Iris pigment epithelial cell (primary cell): ENCODE measurements around the gene DNAAF1.
A peak's percentile ranks its signal among the peaks of the same experiment; 100 is the strongest.

ENCODE experiments used
- DNase-seq: peaks from one replicate; pipeline ENCODE4 v3.0.0-alpha.2; 2011; ENCODE audit warnings: low read depth

Gene DNAAF1

DNA sequence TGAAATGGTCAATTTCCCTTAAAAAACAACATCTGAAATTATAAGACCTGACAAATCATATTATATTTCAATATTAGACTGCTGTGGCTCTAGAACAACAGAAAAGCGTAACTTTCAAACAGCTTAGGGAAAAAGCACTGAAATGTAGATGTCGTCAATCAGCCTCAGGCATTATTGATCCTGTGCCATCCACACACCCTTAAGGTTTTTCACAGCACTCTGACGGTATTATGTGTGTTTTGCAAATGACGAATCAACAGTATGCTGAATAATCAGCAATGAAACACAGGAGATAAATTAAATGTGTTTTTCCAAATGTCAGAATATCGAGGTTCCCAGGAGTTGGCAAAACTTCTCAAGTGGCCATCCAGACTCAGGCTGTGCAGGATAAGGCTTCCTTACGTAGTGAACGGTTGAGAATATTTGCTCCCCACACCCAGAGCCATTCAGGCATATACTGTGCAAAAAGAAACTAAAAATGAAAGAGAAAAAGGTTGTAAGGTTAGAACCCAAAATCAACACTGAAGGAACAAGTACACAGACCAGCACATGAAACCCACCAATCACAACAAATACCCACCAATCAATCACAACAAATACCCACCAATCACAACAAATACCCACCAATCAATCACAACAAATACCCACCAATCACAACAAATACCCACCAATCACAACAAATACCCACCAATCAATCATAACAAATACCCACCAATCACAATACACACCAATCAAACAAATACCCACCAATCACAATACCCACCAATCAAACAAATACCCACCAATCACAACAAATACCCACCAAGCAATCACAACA is 20.6 kb upstream of the DNAAF1 start:
- DNase-seq = no peak

DNA sequence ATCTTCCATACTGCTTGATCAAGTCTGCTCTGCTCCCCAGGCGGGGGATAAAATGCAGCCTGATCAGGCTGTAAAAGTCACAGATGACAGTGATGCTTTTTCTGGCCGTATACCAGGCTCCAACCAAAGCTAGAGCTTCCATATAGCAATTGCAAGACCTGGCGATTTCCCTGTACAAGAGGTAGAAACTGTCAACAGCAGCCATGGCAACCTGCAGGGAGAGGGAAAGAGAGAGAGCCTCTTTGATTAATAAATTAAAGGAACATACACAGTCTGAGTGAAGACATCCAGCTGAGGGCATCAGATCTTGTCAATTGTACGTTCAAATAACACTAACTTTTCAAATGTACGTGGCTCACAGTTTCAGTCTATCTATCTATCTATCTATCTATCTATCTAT is 14.0 kb upstream of the DNAAF1 start:
- no peak for DNase-seq

GRCh38 chr16:84132527-84133285 is 12.4 kb upstream of the DNAAF1 start:
- DNase-seq = peak; percentile 30

DNA sequence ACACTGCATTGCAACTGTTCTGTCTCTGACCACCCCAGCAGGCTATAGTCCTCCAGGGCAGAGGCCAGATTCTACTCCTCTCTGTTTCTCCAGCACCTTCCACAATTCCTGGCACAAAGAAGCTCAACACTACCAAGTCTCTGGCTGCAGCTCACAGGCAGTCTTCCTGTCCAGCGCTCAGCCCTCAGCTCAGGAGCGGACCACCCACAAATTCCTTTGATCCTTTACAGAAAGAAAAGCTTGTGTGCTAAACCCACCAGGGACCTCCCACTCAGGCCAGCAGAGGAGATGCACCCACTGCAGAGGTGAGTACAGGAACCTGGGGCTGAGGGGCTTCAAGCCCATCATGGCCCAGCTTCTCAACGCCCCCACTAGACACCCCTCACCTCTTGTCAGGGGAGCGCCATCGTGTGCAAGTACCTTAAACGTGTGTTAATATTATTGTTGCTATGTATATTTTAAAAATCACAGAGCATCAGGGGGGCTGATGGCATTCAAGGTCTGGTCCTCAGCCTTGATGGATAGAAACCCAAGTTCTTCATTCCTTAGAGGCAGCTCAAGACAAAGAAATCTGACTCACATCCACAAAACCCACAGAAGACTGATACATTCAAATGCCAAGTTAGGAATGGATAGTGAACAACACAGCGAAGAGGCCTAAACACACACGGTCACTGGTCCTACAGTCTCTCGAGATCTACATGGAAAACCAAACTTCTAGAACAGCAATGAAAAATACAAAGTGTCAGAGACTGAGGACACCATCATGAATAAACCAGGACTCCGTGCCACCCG is 8.6 kb upstream of the DNAAF1 start:
- peak; percentile 29 for DNase-seq

DNA sequence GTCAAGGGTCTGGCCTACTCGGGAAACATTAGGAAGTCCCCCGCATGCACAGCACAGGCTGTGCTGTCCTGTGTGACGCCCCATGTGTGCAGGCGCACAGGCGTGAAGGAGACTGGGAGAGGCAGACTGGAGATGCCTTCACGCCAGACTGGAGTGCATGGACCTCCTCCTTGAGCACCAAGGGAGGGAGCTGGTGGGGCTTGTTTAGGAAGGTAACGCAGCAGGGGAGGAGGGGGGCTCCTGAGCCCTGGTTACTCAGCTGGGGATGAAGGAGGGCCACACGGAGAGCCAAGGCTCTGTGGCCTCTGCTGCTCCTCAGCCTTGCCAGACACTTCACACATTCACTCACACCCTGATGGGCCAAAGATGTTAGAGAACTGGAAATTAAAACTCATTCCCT is 7.8 kb upstream of the DNAAF1 start:
- no peak for DNase-seq

- DNase-seq = no peak
Measured at GRCh38 chr16:84137769-84138357, 7.2 kb upstream of the DNAAF1 start.

DNA sequence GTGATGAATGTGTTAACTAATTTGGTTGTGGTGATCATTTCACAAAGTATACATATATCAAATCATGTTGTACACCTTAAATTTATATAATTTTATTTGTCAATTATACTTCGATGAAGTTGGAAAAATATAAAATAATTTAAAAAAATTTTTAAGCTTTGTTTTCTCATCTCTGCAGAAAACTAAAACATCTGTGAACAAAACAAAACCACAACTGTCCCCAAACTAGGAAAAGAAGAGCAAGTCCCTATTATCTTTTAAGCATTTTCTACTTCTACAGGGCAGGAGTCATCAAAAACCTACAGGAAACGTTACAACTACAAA is 6.6 kb upstream of the DNAAF1 start:
- no peak for DNase-seq

DNA sequence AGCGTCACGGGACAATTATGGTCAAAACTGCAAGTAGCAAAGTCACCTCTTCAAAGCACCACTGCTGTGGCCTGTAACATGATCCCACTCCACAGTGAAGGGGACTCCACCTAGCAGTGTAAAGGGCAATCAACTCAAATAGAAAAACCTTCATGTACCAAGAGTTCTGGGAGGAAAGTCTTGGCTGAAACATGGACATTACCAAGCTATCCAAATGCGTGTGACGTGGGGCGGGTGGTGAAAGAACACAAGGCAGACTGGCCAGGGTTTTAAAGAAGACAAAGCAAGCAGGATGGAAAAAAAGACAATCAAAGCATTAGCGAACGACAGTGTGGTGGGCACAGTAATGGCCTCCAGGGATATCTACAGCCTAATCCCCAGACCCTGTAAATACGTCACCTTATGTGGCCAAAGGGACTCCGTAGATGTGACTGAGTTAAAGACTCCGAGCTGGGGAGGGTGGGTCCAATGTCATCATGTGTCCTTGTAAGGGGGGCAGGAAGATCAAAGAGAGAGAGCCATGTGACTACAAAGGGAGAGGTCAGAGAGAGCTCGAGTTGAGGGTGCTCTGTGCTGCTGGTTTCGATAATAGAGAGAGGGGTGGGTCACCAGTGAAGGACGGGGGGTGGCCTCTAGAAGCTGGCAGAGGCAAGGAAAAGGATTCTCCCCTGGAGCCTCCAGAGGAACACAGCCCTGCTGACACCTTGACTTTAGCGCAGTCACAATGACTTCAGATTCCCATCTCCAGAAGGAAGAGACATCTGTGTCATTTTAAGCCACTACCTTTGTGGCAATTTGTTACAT is 6.1 kb upstream of the DNAAF1 start:
- peak; percentile 57 for DNase-seq

DNA sequence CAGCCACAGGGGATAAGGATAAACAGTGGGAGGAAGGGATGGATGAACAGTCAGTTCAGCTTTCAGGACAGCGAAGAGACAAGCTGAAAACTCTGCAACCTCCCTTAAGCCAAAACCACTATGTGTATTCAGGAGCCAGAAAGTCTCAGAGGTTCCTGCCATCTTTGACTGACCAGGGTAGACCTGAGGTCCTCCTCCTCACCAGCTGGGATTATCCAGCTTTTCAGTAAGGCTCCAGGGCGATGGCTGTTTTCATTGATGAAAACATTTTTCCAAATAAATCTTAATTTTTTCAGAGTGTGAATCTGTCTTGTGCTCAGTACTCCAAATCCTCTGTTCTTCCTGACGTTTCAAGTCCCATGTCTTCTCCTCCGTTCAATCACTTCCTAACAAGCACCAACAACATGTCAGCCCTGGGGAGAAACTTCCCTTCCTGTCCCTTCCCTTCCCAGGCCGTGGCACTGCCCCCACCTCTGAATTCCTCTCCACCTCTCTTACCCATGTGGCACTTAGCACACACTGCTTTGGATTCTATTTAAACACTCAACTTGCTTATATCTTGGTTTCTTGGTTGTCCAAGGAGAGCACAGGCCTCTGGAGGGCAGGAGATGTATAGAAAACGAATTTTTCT is 5.4 kb upstream of the DNAAF1 start:
- no peak for DNase-seq

DNA sequence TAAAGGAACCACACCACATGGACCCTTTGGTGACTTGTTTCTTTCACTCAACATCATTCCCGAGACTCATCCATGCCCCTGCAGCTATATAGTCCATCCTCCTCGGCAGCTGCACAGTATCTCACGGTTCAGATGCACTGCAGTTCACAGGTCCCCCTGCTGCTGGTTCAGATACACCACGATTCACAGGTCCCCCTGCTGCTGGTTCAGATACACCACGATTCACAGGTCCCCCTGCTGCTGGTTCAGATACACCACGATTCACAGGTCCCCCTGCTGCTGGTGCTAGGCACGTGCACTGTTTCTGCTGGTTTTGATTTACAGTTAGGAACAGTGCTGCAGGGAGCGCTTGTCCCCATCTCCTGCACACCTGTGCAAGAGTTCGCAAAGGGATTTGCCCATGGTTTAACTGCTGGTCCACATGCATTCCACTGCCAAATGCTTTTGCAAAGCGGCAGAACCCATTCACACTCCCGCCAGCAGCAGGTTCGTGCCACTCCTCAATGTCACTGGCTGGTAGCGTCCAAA is 3.9 kb upstream of the DNAAF1 start:
- no peak for DNase-seq

DNA sequence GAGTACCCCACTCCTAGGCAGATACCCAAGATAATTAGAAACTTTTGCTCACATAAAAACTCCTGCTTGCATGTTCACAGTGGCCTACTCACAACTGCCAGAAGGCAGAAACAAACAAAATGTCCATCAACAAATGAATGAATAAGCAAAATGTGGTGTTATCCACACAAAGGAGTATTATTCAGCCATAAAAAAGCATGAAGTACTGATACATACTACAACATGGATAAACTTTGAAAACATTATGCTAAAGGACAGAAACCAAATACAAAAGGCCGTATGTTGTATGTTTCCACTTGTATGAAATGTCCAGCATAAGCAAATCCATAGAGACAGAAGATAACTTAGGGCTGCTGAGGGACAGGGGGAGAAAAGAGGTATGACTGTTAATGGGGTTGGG is 2.0 kb upstream of the DNAAF1 start:
- DNase-seq = no peak

DNA sequence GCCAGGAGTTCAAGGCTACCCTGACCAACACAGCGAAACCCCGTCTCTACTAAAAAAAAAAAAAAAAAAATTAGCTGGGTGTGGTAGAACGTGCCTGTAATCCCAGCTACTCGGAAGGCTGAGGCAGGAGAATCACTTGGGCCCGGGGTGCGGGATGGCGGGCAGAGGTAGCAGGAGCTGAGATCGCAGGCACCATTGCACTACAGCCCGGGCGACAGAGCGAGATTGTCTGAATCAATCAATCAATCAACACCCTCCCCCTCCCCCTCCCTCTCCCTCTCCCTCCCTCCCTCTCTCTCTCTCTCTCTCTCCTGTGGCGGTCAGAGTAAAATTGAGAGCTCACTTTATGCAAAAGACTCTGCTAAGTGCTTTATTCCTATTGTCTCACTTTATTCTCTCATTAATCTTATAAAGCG is 1.3 kb upstream of the DNAAF1 start:
- no peak for DNase-seq

- DNase-seq = no peak
Measured at GRCh38 chr16:84144209-84144858, 774 bp upstream of the DNAAF1 start.

DNA sequence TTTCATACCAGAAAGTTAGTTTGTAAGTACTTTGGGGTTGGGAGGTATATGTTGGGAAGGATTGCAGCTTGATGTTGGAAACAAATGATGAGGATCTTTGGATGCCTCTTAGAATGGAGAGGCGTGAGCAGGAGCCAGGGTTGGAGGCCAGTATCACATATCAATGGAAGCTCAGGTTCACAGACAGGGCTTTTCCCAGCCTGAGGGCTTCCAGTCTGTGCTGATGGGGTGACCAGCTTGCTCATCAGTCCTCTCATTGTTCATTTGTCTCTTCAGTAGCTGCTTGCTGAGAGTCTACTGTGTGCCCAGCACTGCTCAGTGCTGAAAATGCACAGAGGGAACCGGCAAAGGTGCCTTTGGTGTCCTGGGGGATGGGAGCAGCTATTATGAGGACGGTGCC is 5.8 kb downstream of the DNAAF1 start:
- DNase-seq = no peak

DNA sequence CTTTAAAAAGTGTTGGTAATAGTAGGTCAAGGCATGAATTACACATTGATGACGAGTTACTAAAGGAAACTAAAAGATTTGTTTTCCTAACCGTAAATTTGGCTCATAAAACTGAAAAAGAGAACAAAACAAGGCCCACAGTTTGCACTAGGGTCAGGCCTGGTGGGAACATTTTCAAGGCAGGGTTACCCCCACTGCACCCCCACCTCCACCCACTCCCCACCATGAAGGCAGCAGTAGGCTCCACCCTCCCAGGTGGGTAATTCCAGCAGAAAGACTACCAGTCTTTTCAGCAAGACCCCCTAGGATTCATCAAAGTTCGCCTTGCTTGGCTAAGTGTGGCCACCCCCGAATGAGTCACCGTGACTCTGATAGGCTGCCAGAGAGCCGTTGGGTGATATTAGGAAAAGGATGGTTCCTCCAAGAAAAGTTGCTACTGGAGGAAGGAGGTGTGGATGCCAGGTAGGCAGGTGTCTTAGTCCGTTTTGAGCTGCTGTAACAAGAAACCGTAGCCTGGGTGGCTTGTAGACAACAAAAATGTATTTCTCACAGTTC is 8.6 kb downstream of the DNAAF1 start:
- no peak for DNase-seq

GRCh38 chr16:84155226-84155625 is 10.1 kb downstream of the DNAAF1 start:
- no peak for DNase-seq

- DNase-seq = no peak
Measured at GRCh38 chr16:84155771-84156170, 10.7 kb downstream of the DNAAF1 start.

DNA sequence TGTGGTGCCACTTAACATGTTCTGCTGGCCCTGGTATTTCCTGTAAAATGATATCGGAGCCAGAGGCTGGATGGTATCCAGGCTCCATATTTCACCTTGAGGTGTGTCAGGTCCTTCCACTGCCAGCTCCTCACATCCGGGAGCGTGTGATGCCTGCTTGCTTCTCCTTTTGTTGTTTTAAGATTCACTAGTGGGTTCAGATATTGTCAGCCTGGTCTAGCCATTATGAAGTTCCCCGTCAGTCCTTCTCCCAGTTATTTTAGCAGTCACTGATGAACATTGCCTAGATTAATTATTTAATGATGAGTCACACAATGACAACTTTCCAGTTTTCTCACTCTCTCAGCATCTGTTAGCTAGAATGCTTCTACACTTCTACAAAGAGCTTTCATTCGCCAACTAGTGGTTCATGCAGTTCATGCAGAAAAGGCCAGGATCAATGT is 11.3 kb downstream of the DNAAF1 start:
- no peak for DNase-seq

DNA sequence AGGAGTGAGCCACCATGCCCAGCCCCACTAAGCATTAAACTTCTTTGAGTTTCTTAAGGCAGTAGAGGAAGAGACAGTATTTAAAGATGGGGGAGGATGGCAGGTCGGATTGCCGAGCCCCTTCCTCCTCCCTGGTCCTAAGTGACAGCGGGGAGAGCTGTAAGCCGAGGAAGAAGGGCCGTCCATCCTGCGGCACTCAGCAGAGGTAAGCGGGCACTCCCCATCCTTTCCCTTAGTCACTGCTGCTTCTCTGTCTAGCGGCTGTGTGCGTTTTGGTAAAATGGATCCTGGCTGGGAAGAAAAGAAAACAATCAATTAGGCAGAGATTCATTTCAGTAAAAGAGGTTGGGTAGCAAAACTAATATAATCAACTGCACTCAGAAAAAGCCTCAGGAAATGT is 13.9 kb downstream of the DNAAF1 start:
- DNase-seq = no peak

GRCh38 chr16:84159800-84160199 is 14.7 kb downstream of the DNAAF1 start:
- no peak for DNase-seq
